Measurements from ENCODE around the gene TEKT2.

The TEKT2 gene

GRCh38 chr1:36132029-36132428, 48.1 kb downstream of the TEKT2 start:
- DNase-seq = no peak

GRCh38 chr1:36133484-36133883, 49.6 kb downstream of the TEKT2 start:
- DNase-seq = peak; percentile 69 to 77

GRCh38 chr1:36134031-36134430, 50.1 kb downstream of the TEKT2 start:
- no peak for DNase-seq

GRCh38 chr1:36134505-36135329, 50.8 kb downstream of the TEKT2 start:
- DNase-seq = peak; percentile 46 to 47

GRCh38 chr1:36135330-36135667, 51.4 kb downstream of the TEKT2 start:
- no peak for DNase-seq

- DNase-seq = peak; percentile 58 to 61
These were observed 51.9 kb downstream of the TEKT2 start for GRCh38 chr1:36135796-36136195.

GRCh38 chr1:36136535-36136934, 52.6 kb downstream of the TEKT2 start:
- no peak for DNase-seq

- DNase-seq = no peak
These were observed 53.3 kb downstream of the TEKT2 start for GRCh38 chr1:36137226-36137625.

- DNase-seq = no peak
These were observed 53.9 kb downstream of the TEKT2 start for GRCh38 chr1:36137776-36138175.
